Common myeloid progenitor, CD34-positive (primary cell): ENCODE data around the gene MYO19.
"Not testable (repeated sequence)": the region's sequence is repeated elsewhere in the genome, so short reads cannot be mapped to it uniquely, and the experiment has no call there.

Source experiments
- CTCF ChIA-PET: fragments of 350-600 bp; sonication (Branson Sonifier 250); formaldehyde crosslinking; loops from one replicate; lab custom pipeline; 2021; ENCODE audit warnings: antibody characterized with exemption; lab: Charles Lee
- POLR2A ChIA-PET: fragments of 350-600 bp; sonication (Branson Sonifier 250); formaldehyde crosslinking; loops from one replicate; lab custom pipeline; 2021; ENCODE audit warnings: antibody characterized with exemption; lab: Charles Lee
- DNase-seq, 3 donors: peaks; one replicate each; pipeline versions ENCODE4 v3.0.0 to v3.0.0-alpha.2; 2013
- H3K27ac ChIP-seq, 2 experiments: 1 replicate in 1 of 2; 2 replicates in 1 of 2; pipeline ENCODE4 v1.7.0; 2013; ENCODE audit warnings: inconsistent platforms in 2 of 2, low read length in 2 of 2, mild to moderate bottlenecking in 2 of 2, low read depth in 1 of 2, moderate library complexity in 1 of 2; ENCODE audit not compliant: severe bottlenecking in 2 of 2, insufficient read depth in 1 of 2, poor library complexity in 1 of 2
- H3K27me3 ChIP-seq, 5 experiments: replicated peaks in 2 of 5; 1 replicate in 3 of 5; 2 replicates in 2 of 5; pipeline versions ENCODE4 v1.6.1 to v1.7.0; 2013; ENCODE audit warnings: low read length in 4 of 5, mild to moderate bottlenecking in 2 of 5, moderate library complexity in 2 of 5, inconsistent platforms in 1 of 5; ENCODE audit not compliant: insufficient read depth in 5 of 5, control insufficient read depth in 4 of 5
- H3K36me3 ChIP-seq, 4 experiments: 1 replicate in 2 of 4; 2 replicates in 2 of 4; pipeline versions ENCODE4 v1.6.1 to v1.7.0; 2013; ENCODE audit warnings: low read length in 3 of 4, control low read depth in 1 of 4, mild to moderate bottlenecking in 1 of 4; ENCODE audit not compliant: control insufficient read depth in 4 of 4, insufficient read depth in 4 of 4
- H3K4me1 ChIP-seq, 4 experiments: 1 replicate in 3 of 4; 2 replicates in 1 of 4; pipeline versions ENCODE4 v1.6.1 to v1.7.1; 2013; ENCODE audit warnings: low read length in 3 of 4, mild to moderate bottlenecking in 3 of 4, control low read depth in 1 of 4, inconsistent platforms in 1 of 4, moderate library complexity in 1 of 4; ENCODE audit not compliant: control insufficient read depth in 4 of 4, insufficient read depth in 4 of 4; ENCODE audit errors: control extremely low read depth in 1 of 4
- H3K4me3 ChIP-seq, 7 experiments: 1 replicate in 4 of 7; 2 replicates in 3 of 7; pipeline versions ENCODE4 v1.5.1 to v1.7.0; 2013; ENCODE audit warnings: mild to moderate bottlenecking in 7 of 7, low read length in 6 of 7, moderate library complexity in 6 of 7, inconsistent platforms in 2 of 7, low read depth in 2 of 7, control low read depth in 1 of 7; ENCODE audit not compliant: insufficient read depth in 4 of 7, control insufficient read depth in 1 of 7; ENCODE audit errors: extremely low read depth in 1 of 7
- H3K9me3 ChIP-seq, 5 experiments: 1 replicate in 4 of 5; 2 replicates in 1 of 5; pipeline versions ENCODE4 v1.6.1 to v1.7.1; 2013; ENCODE audit warnings: low read length in 4 of 5, mild to moderate bottlenecking in 2 of 5, inconsistent platforms in 1 of 5, low read depth in 1 of 5, moderate library complexity in 1 of 5; ENCODE audit not compliant: control insufficient read depth in 4 of 5, insufficient read depth in 2 of 5; ENCODE audit errors: control extremely low read depth in 1 of 5
- WGBS: methylation state at CpG from one replicate; pipeline ENCODE4 v1.1.5; 2013; ENCODE audit not compliant: insufficient coverage; 5-methylcytosine and 5-hydroxymethylcytosine counted together

MYO19 gene

GRCh38 chr17:36459045-36459444 lies 75.6 kb downstream of the MYO19 start:
- Histone ChIP-seq H3K27ac (no peak overlapping the region), H3K4me1 (no peaks in the 10 kb centered on the region), H3K9me3 (no peaks in the 10 kb centered on the region), H3K4me3 (no peak overlapping the region), H3K27me3 (peaks cover 0 to 29% (median 4%) of the 10 kb centered on the region in 5 experiments), H3K36me3 (no peaks in the 10 kb centered on the region)
- WGBS: 98% methylated on average over 5 of the region's 5 CpGs
- ChIA-PET POLR2A (no interaction called here), CTCF (interaction anchor here (1.3 kb wide), 1 partner anchor 24 kb away, joined by 4 read pairs; no protein-coding TSS in a partner anchor)
- no peak for DNase-seq

GRCh38 chr17:36457701-36458100 lies 77.0 kb downstream of the MYO19 start:
- WGBS: 95% methylated on average over 4 of the region's 9 CpGs
- H3K4me3 ChIP-seq, CTCF ChIA-PET, H3K36me3 ChIP-seq, DNase-seq, H3K27ac ChIP-seq, POLR2A ChIA-PET, H3K9me3 ChIP-seq, H3K4me1 ChIP-seq: not testable (repeated sequence)
- H3K27me3 ChIP-seq: peaks cover 0 to 16% (median 4%) of the 10 kb centered on the region in 5 experiments

- H3K4me1 ChIP-seq, DNase-seq, CTCF ChIA-PET, H3K27me3 ChIP-seq, H3K27ac ChIP-seq, H3K4me3 ChIP-seq, POLR2A ChIA-PET, H3K9me3 ChIP-seq, H3K36me3 ChIP-seq: not testable (repeated sequence)
- 79% methylated on average over 5 of the region's 9 CpGs for WGBS
Measured at GRCh38 chr17:36452888-36453287, 81.8 kb downstream of the MYO19 start.

- H3K27ac ChIP-seq, H3K36me3 ChIP-seq, H3K27me3 ChIP-seq, POLR2A ChIA-PET, H3K4me3 ChIP-seq, CTCF ChIA-PET, H3K4me1 ChIP-seq, H3K9me3 ChIP-seq, DNase-seq: not testable (repeated sequence)
- 100% methylated on average over 1 of the region's 15 CpGs for WGBS
Measured at GRCh38 chr17:36449997-36450396, 84.7 kb downstream of the MYO19 start.
